Measurements from ENCODE around the gene ETV5.

ETV5 gene

DNA sequence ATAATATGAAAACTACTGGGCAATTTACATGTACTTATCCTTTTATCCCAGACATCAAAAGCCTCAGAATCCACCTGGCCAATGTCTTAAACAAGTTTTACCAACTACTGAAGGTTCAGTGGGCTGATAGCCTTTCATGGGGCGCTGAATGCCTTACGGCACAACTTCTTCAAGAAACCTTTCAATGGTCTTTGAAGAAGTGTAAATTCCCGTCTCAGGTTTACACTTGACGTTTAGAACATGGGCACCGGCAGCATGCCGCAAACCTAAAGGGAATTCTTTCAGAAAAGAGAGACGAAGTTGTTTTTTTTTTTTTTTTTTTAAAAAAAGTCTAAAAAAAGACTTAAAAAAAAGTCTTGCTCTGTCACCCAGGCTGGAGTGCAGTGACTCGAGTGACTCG, 39.7 kb downstream of the ETV5 start:
- Histone ChIP-seq H3K36me3 (replicated peaks; ENCODE audit: low read depth, low read length) (peaks cover 20% of the 10 kb centered on the region), H3K9me3 (ENCODE audit: insufficient read depth, low read length) (no peaks in the 10 kb centered on the region), H3K27me3 (ENCODE audit: low read depth, low read length) (no peaks in the 10 kb centered on the region), H3K79me2 (ENCODE audit: low read length) (no peaks in the 10 kb centered on the region), H3K27ac (ENCODE audit: low read length) (no peak overlapping the region), H4K20me1 (ENCODE audit: insufficient read depth, low read length) (no peaks in the 10 kb centered on the region), H2AFZ (ENCODE audit: low read depth, low read length) (no peak overlapping the region), H3K4me1 (ENCODE audit: low read length) (no peaks in the 10 kb centered on the region), H3K4me3 (ENCODE audit: low read length) (no peak overlapping the region), H3K4me2 (ENCODE audit: low read length) (no peak overlapping the region), H3K9ac (ENCODE audit: low read length) (no peak overlapping the region)
- no peak for TF ChIP-seq EZH2phosphoT487 (IDR thresholded peaks at IDR 0.05; ENCODE audit: low read depth)
- TF ChIP-seq, protein P1, sequence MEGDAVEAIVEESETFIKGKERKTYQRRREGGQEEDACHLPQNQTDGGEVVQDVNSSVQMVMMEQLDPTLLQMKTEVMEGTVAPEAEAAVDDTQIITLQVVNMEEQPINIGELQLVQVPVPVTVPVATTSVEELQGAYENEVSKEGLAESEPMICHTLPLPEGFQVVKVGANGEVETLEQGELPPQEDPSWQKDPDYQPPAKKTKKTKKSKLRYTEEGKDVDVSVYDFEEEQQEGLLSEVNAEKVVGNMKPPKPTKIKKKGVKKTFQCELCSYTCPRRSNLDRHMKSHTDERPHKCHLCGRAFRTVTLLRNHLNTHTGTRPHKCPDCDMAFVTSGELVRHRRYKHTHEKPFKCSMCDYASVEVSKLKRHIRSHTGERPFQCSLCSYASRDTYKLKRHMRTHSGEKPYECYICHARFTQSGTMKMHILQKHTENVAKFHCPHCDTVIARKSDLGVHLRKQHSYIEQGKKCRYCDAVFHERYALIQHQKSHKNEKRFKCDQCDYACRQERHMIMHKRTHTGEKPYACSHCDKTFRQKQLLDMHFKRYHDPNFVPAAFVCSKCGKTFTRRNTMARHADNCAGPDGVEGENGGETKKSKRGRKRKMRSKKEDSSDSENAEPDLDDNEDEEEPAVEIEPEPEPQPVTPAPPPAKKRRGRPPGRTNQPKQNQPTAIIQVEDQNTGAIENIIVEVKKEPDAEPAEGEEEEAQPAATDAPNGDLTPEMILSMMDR (IDR thresholded peaks at IDR 0.05; ENCODE audit: low read depth, low read length): no peak

DNA sequence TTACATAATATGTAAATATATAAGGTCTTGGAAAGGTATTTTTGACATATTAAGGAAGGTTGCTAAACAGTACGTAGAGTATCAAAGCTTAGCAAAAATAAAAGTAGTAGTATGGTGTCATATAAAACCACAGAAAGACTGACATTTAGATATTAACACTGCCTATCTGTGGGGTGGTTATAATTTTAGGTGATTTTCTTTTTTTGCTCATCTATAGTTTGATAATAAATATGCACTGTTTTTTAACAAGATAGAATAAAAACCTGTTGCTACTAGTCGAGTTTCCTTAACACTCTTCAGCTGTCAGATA, 40.7 kb downstream of the ETV5 start:
- no peak overlapping the region for H3K4me2 ChIP-seq (ENCODE audit: low read length)
- H3K4me1 ChIP-seq (ENCODE audit: low read length): no peaks in the 10 kb centered on the region
- H3K79me2 ChIP-seq (ENCODE audit: low read length): no peaks in the 10 kb centered on the region
- no peak for TF ChIP-seq EZH2phosphoT487 (IDR thresholded peaks at IDR 0.05; ENCODE audit: low read depth)
- TF ChIP-seq, protein P1 (IDR thresholded peaks at IDR 0.05; ENCODE audit: low read depth, low read length): no peak
- peaks cover 24% of the 10 kb centered on the region for H3K36me3 ChIP-seq (replicated peaks; ENCODE audit: low read depth, low read length)
- H3K27me3 ChIP-seq (ENCODE audit: low read depth, low read length): no peaks in the 10 kb centered on the region
- no peak overlapping the region for H2AFZ ChIP-seq (ENCODE audit: low read depth, low read length)
- no peaks in the 10 kb centered on the region for H4K20me1 ChIP-seq (ENCODE audit: insufficient read depth, low read length)
- H3K9me3 ChIP-seq (ENCODE audit: insufficient read depth, low read length): no peaks in the 10 kb centered on the region
- H3K4me3 ChIP-seq (ENCODE audit: low read length): no peak overlapping the region
- no peak overlapping the region for H3K27ac ChIP-seq (ENCODE audit: low read length)
- H3K9ac ChIP-seq (ENCODE audit: low read length): no peak overlapping the region

DNA sequence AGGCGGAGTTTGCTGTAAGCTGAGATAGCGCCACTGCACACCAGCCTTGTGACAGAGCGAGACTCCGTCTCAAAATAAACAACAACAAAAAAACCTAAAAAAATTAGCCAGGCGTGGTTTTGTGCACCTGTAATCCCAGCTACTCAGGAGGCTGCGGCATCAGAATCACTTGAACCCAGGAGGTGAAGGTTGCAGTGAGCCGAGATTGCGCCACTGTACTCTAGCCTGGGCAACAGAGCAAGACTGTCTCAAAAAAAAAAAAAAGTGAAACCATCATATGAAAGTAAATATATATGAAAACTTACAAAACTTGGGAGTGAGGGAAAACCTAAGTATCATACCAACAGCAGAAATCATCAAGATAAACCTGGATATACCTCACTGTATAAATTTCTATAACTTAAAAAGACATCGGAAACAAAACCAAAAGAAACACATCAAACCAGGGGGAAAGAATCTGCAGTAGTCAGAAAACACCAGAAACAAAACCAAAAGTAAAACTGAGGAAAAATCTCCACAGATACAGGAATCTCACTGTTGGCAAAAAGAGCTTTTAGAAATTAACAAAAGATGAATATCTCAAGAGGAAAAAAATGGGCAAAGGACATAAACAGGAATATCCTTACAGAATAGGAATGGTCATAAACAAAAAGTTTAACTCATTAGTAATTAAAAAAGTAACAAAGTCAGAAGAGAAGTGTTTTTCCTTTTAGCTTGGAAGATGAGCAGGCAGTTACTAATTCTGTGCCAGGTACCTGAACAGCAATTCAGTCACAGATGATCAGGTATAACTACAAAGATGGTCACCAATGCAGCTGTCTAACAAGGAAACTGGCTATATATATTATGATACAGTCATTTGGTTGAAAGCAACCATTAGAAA, 41.3 kb downstream of the ETV5 start:
- no peak overlapping the region for H3K9ac ChIP-seq (ENCODE audit: low read length)
- TF ChIP-seq, protein P1 (IDR thresholded peaks at IDR 0.05; ENCODE audit: low read depth, low read length): no peak
- TF ChIP-seq EZH2phosphoT487 (IDR thresholded peaks at IDR 0.05; ENCODE audit: low read depth): no peak
- no peaks in the 10 kb centered on the region for H4K20me1 ChIP-seq (ENCODE audit: insufficient read depth, low read length)
- no peaks in the 10 kb centered on the region for H3K9me3 ChIP-seq (ENCODE audit: insufficient read depth, low read length)
- peaks cover 22% of the 10 kb centered on the region for H3K36me3 ChIP-seq (replicated peaks; ENCODE audit: low read depth, low read length)
- H3K27me3 ChIP-seq (ENCODE audit: low read depth, low read length): no peaks in the 10 kb centered on the region
- H2AFZ ChIP-seq (ENCODE audit: low read depth, low read length): no peak overlapping the region
- no peak overlapping the region for H3K27ac ChIP-seq (ENCODE audit: low read length)
- H3K4me1 ChIP-seq (ENCODE audit: low read length): no peaks in the 10 kb centered on the region
- H3K79me2 ChIP-seq (ENCODE audit: low read length): no peaks in the 10 kb centered on the region
- no peak overlapping the region for H3K4me2 ChIP-seq (ENCODE audit: low read length)
- H3K4me3 ChIP-seq (ENCODE audit: low read length): no peak overlapping the region

DNA sequence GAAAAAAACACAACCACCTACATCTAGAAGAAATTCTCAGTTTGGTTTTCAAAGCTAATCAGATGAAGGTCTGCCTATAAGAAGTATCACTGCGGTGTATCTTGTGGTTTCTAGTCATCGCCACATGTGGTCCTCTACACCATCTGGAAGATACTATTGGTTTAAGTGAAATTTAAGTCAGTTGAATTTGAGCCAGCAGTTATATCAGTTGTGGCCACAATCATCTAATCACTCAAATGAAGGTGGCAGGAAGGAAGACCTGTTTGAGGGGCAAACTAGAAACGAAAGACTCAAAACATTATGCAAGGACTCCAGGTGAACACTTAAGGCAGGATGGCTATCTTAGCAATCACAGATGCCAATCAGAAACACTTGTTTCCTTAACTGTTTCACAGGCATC, 48.7 kb downstream of the ETV5 start:
- Histone ChIP-seq H3K9ac (ENCODE audit: low read length) (no peak overlapping the region), H4K20me1 (ENCODE audit: insufficient read depth, low read length) (no peaks in the 10 kb centered on the region; the same call in 1 of the 2 replicates), H2AFZ (ENCODE audit: low read depth, low read length) (no peak overlapping the region), H3K4me1 (ENCODE audit: low read length) (no peaks in the 10 kb centered on the region), H3K27me3 (ENCODE audit: low read depth, low read length) (no peaks in the 10 kb centered on the region), H3K79me2 (ENCODE audit: low read length) (no peaks in the 10 kb centered on the region), H3K4me2 (ENCODE audit: low read length) (no peak overlapping the region), H3K36me3 (replicated peaks; ENCODE audit: low read depth, low read length) (peaks cover 41% of the 10 kb centered on the region), H3K9me3 (ENCODE audit: insufficient read depth, low read length) (no peaks in the 10 kb centered on the region), H3K27ac (ENCODE audit: low read length) (no peak overlapping the region), H3K4me3 (ENCODE audit: low read length) (no peak overlapping the region)
- TF ChIP-seq, protein P1 (IDR thresholded peaks at IDR 0.05; ENCODE audit: low read depth, low read length): no peak
- no peak for TF ChIP-seq EZH2phosphoT487 (IDR thresholded peaks at IDR 0.05; ENCODE audit: low read depth)

Data from OCI-LY3 (cell line).